Mucosa of rectum (tissue), 2 donors: ENCODE measurements around the gene KRT86.
"Not testable (repeated sequence)": the region's sequence is repeated elsewhere in the genome, so short reads cannot be mapped to it uniquely, and the experiment has no call there.

Experiments
- H3K27ac ChIP-seq, 2 donors: one replicate each; pipeline ENCODE4 v1.7.0; 2013; ENCODE audit warnings: inconsistent platforms in 2 of 2, low read depth in 2 of 2, low read length in 2 of 2
- H3K27me3 ChIP-seq, 2 donors: one replicate each; pipeline ENCODE4 v1.7.0; 2013; ENCODE audit warnings: low read length in 2 of 2; ENCODE audit not compliant: control insufficient read depth in 2 of 2, insufficient read depth in 2 of 2
- H3K36me3 ChIP-seq, 2 donors: one replicate each; pipeline ENCODE4 v1.7.0; 2013; ENCODE audit warnings: low read length in 2 of 2; ENCODE audit not compliant: control insufficient read depth in 2 of 2, insufficient read depth in 2 of 2
- H3K4me1 ChIP-seq, 2 donors: one replicate each; pipeline ENCODE4 v1.7.0; 2013; ENCODE audit warnings: low read length in 2 of 2, mild to moderate bottlenecking in 1 of 2; ENCODE audit not compliant: control insufficient read depth in 2 of 2, insufficient read depth in 2 of 2
- H3K4me3 ChIP-seq, 2 donors: one replicate each; pipeline ENCODE4 v1.7.0; 2013; ENCODE audit warnings: low read length in 2 of 2
- H3K9ac ChIP-seq, 2 donors: one replicate each; pipeline ENCODE4 v1.7.0; 2013; ENCODE audit warnings: low read length in 2 of 2, low read depth in 1 of 2, mild to moderate bottlenecking in 1 of 2
- H3K9me3 ChIP-seq, 2 donors: one replicate each; pipeline ENCODE4 v1.7.0; 2013; ENCODE audit warnings: low read length in 2 of 2; ENCODE audit not compliant: control insufficient read depth in 2 of 2
- donor health status: healthy.
- donor health status: Normal muscosa, but diverticular disease.

KRT86 gene

GRCh38 chr12:52294803-52295202 is 20.4 kb downstream of the KRT86 start:
- Histone ChIP-seq H3K27me3 (peaks cover 10% of the 10 kb centered on the region in 2 donors), H3K9me3 (no peaks in the 10 kb centered on the region), H3K36me3 (no peaks in the 10 kb centered on the region), H3K4me1 (no peaks in the 10 kb centered on the region), H3K27ac (no peak overlapping the region), H3K4me3 (no peak overlapping the region), H3K9ac (no peak overlapping the region)

- Histone ChIP-seq H3K4me1 (no peaks in the 10 kb centered on the region), H3K4me3 (no peak overlapping the region), H3K9me3 (no peaks in the 10 kb centered on the region), H3K27me3 (peaks cover 10% of the 10 kb centered on the region in 2 donors), H3K9ac (no peak overlapping the region), H3K27ac (no peak overlapping the region), H3K36me3 (no peaks in the 10 kb centered on the region)
These were observed 21.2 kb downstream of the KRT86 start for GRCh38 chr12:52295663-52296062.

GRCh38 chr12:52296572-52297215 is 22.2 kb downstream of the KRT86 start:
- no peaks in the 10 kb centered on the region for H3K36me3 ChIP-seq
- no peaks in the 10 kb centered on the region for H3K9me3 ChIP-seq
- no peaks in the 10 kb centered on the region for H3K4me1 ChIP-seq
- no peak overlapping the region for H3K4me3 ChIP-seq
- H3K9ac ChIP-seq, result no peak overlapping the region
- no peak overlapping the region for H3K27ac ChIP-seq
- H3K27me3 ChIP-seq, result peaks cover 7 to 10% of the 10 kb centered on the region in 2 donors

DNA sequence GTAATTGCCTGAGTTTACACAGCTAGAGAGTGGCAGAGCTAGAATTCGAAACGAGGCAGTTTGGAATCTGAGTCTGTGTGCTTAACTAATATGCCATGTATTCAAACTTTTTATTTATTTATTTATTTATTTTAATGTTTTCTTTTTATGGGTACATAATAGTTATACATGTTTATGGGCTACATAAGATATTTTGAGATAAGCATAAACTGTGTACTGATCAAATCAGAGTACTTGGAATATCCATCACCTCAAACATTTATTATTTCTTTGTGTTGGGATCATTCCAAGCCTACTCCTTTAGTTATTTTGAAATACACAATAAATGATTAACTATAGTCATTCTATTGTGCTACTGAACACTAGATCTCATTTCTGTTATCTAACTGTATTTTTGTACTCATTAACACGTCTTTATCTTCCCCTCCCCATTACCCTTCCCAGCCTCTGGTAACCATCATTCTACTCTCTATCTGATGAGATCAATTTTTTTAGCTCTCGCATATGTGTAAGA is 24.3 kb downstream of the KRT86 start:
- Histone ChIP-seq H3K27me3 (peaks cover 7% of the 10 kb centered on the region in 2 donors), H3K4me1 (no peaks in the 10 kb centered on the region), H3K9ac (no peak overlapping the region), H3K4me3 (no peak overlapping the region), H3K9me3 (no peaks in the 10 kb centered on the region), H3K36me3 (no peaks in the 10 kb centered on the region), H3K27ac (no peak overlapping the region)

- no peaks in the 10 kb centered on the region for H3K4me1 ChIP-seq
- peaks cover 7% of the 10 kb centered on the region in 2 donors for H3K27me3 ChIP-seq
- H3K4me3 ChIP-seq, result no peak overlapping the region
- H3K36me3 ChIP-seq, result no peaks in the 10 kb centered on the region
- H3K9me3 ChIP-seq, result no peaks in the 10 kb centered on the region
- no peak overlapping the region for H3K27ac ChIP-seq
- H3K9ac ChIP-seq, result no peak overlapping the region
These were observed 26.6 kb downstream of the KRT86 start for GRCh38 chr12:52300796-52301691.

GRCh38 chr12:52301721-52302120 is 27.3 kb downstream of the KRT86 start:
- not testable (repeated sequence) for H3K9ac ChIP-seq, H3K4me1 ChIP-seq, H3K9me3 ChIP-seq, H3K36me3 ChIP-seq, H3K27ac ChIP-seq, H3K27me3 ChIP-seq, H3K4me3 ChIP-seq

DNA sequence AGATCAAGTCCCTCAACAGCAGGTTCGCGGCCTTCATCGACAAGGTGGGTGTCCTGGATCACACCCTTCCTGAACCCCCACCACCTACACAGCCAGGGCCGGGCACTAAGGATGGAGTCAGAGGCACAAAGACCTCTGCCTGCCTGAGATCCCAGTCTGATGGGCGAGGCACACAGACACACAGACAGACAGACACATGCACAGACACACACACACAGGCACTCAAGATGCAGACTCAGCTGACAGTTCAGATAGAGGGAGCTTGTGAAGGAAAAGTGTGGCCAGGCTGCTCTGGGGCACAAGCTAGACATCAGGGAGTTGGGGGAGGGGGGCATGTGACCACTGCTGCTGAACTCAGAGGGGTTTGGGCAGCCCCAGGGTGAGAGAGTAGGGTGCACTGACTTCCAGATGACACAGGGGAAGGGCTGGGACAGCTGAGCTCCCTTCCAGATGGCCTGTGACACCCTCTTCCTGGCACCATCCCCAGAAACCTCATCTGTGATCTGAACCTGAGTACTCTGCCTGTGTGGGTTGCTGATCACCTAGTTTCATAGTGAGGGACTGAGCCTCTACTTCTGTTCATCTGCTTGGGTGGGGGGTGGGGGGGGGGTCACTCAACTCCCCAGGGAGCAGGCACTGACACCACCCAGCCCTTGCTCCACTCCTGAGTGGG is 27.9 kb downstream of the KRT86 start:
- not testable (repeated sequence) for H3K4me1 ChIP-seq, H3K27me3 ChIP-seq, H3K4me3 ChIP-seq, H3K27ac ChIP-seq, H3K9me3 ChIP-seq, H3K36me3 ChIP-seq, H3K9ac ChIP-seq

DNA sequence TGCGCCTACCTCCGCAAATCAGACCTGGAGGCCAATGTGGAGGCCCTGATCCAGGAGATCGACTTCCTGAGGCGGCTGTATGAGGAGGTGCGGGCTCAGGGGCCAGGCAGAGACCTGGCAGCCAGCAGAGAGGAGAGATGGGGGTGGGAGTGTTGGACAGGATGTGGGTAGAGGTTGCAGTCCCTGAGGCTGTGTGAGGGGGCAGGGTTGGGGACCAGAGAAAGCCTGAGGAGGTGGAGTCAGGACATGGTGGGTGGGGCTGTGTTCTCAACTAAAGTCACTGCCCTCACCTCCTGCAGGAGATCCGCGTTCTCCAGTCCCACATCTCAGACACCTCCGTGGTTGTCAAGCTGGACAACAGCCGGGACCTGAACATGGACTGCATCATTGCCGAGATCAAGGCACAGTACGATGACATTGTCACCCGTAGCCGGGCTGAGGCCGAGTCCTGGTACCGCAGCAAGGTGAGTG is 30.5 kb downstream of the KRT86 start:
- H3K4me1 ChIP-seq, H3K4me3 ChIP-seq, H3K36me3 ChIP-seq, H3K27ac ChIP-seq, H3K9ac ChIP-seq, H3K9me3 ChIP-seq: not testable (repeated sequence)
- peaks cover 4 to 20% of the 10 kb centered on the region in 2 donors for H3K27me3 ChIP-seq

- Histone ChIP-seq H3K9ac (no peak overlapping the region), H3K27ac (no peak overlapping the region), H3K36me3 (no peaks in the 10 kb centered on the region), H3K4me3 (no peak overlapping the region), H3K27me3 (peaks cover 4 to 20% of the 10 kb centered on the region in 2 donors), H3K9me3 (no peaks in the 10 kb centered on the region), H3K4me1 (peaks cover 7 to 9% of the 10 kb centered on the region in 2 donors)
These were observed 31.7 kb downstream of the KRT86 start for GRCh38 chr12:52305921-52306705.
